H1 (cell line): ENCODE data around the gene SQOR. TPM values are rescaled to one million over a fixed set of nuclear protein-coding genes. Genes with fewer than 3 reads are reported as not detected.

Source experiments
- CTCF ChIA-PET: fragments of 300-600 bp; sonication (Branson Sonifier 250); formaldehyde crosslinking; loops from one replicate; lab custom pipeline; 2021; ENCODE audit not compliant: partially characterized antibody; lab: Charles Lee
- POLR2A ChIA-PET: fragments of 300-600 bp; sonication (Branson Sonifier 250); formaldehyde crosslinking; loops from one replicate; lab custom pipeline; 2021; ENCODE audit warnings: inconsistent platforms; ENCODE audit not compliant: partially characterized antibody; lab: Charles Lee
- DNase-seq, 2 experiments: peaks; one replicate each; pipeline versions ENCODE4 v3.0.0 to v3.0.0-alpha.2; 2010 to 2022; ENCODE audit warnings: low spot score in 2 of 2, low read depth in 1 of 2, mixed read lengths in 1 of 2
- FAIRE-seq: peaks from 2 replicates; lab custom pipeline; 2011; peaks lifted over from hg19 to GRCh38; lab: Jason Lieb, UNC
- H2AFZ ChIP-seq: 2 replicates; pipeline ENCODE4 v1.8.1; 2012; ENCODE audit warnings: low read length, inconsistent platforms
- H2AK5ac ChIP-seq: 2 replicates; pipeline ENCODE4 v1.6.1; 2013; ENCODE audit warnings: low read depth, low read length
- H2BK120ac ChIP-seq: replicated peaks from 2 replicates; pipeline ENCODE3; 2013; ENCODE audit warnings: low read depth, low read length, inconsistent platforms
- H2BK12ac ChIP-seq: 2 replicates; pipeline ENCODE4 v1.6.1; 2013; ENCODE audit warnings: low read depth, low read length
- H2BK15ac ChIP-seq: 2 replicates; pipeline ENCODE4 v1.6.1; 2013; ENCODE audit warnings: low read length
- H2BK20ac ChIP-seq: 2 replicates; pipeline ENCODE4 v1.6.1; 2013; ENCODE audit warnings: low read length
- H2BK5ac ChIP-seq: 2 replicates; pipeline ENCODE4 v1.6.1; 2013; ENCODE audit warnings: low read depth, low read length
- H3K14ac ChIP-seq: 2 replicates; pipeline ENCODE4 v1.6.1; 2013; ENCODE audit warnings: inconsistent platforms; ENCODE audit not compliant: insufficient read length
- H3K18ac ChIP-seq: 2 replicates; pipeline ENCODE4 v1.6.1; 2013; ENCODE audit warnings: low read length; ENCODE audit errors: extremely low read depth
- H3K23ac ChIP-seq: 2 replicates; pipeline ENCODE4 v1.6.1; 2013; ENCODE audit warnings: inconsistent platforms; ENCODE audit not compliant: insufficient read length
- H3K23me2 ChIP-seq: 2 replicates; pipeline ENCODE4 v1.6.1; 2013; ENCODE audit warnings: low read depth, low read length
- H3K27ac ChIP-seq: 2 replicates; pipeline ENCODE4 v1.6.1; 2011; ENCODE audit warnings: low read depth, low read length, inconsistent platforms
- H3K27me3 ChIP-seq, 4 experiments: replicated peaks in 1 of 4; 1 replicate in 1 of 4; 2 replicates in 3 of 4; pipeline versions ENCODE4 v1.6.1 to v1.8.1; 2011 to 2013; ENCODE audit warnings: low read length in 3 of 4, mild to moderate bottlenecking in 3 of 4, inconsistent platforms in 2 of 4, mixed read lengths in 2 of 4, moderate library complexity in 1 of 4; ENCODE audit not compliant: control insufficient read depth in 3 of 4, insufficient read depth in 3 of 4; ENCODE audit errors: extremely low read depth in 1 of 4
- H3K36me3 ChIP-seq, 4 experiments: 2 replicates each; pipeline versions ENCODE4 v1.6.1 to v1.8.1; 2011 to 2013; ENCODE audit warnings: mild to moderate bottlenecking in 4 of 4, low read length in 3 of 4, moderate library complexity in 2 of 4, control low read depth in 1 of 4, inconsistent platforms in 1 of 4; ENCODE audit not compliant: insufficient read depth in 4 of 4, control insufficient read depth in 2 of 4
- H3K4ac ChIP-seq: replicated peaks from 2 replicates; pipeline ENCODE3; 2013; ENCODE audit warnings: low read length, low read depth, mixed read lengths, inconsistent platforms; ENCODE audit not compliant: insufficient read length
- H3K4me1 ChIP-seq, 4 experiments: replicated peaks in 1 of 4; 1 replicate in 1 of 4; 2 replicates in 3 of 4; pipeline versions ENCODE4 v1.6.1 to v1.8.1; 2011 to 2013; ENCODE audit warnings: low read length in 3 of 4, inconsistent platforms in 2 of 4, mixed read lengths in 1 of 4; ENCODE audit not compliant: insufficient read depth in 4 of 4, control insufficient read depth in 3 of 4
- H3K4me2 ChIP-seq, 2 experiments: 2 replicates each; pipeline versions ENCODE4 v1.6.1 to v1.8.1; 2011 to 2013; ENCODE audit warnings: low read depth in 2 of 2, low read length in 2 of 2, control low read depth in 1 of 2, inconsistent platforms in 1 of 2, mild to moderate bottlenecking in 1 of 2; ENCODE audit not compliant: insufficient read depth in 1 of 2
- H3K4me3 ChIP-seq, 4 experiments: fragments of 200-600, 300-600 bp in 1 of 4; sonication (generic), shearing (Covaris generic), sonication (Bioruptor Twin) in 1 of 4; 2 replicates each; pipeline versions ENCODE4 v1.5.1 to v1.8.1; 2011 to 2016; ENCODE audit warnings: low read length in 4 of 4, low read depth in 3 of 4, control low read depth in 2 of 4, inconsistent platforms in 2 of 4, mild to moderate bottlenecking in 2 of 4, mixed read lengths in 1 of 4, moderate library complexity in 1 of 4; ENCODE audit not compliant: insufficient read depth in 2 of 4; ENCODE audit errors: extremely low read depth in 1 of 4
- H3K56ac ChIP-seq: replicated peaks from 2 replicates; pipeline ENCODE3; 2013; ENCODE audit warnings: low read depth, mild to moderate bottlenecking, mixed read lengths, low read length, inconsistent platforms; ENCODE audit not compliant: insufficient read length
- H3K79me1 ChIP-seq: 2 replicates; pipeline ENCODE4 v1.6.1; 2013; ENCODE audit warnings: low read depth, low read length, control low read depth
- H3K79me2 ChIP-seq, 2 experiments: 2 replicates each; pipeline versions ENCODE4 v1.6.1 to v1.8.1; 2012 to 2013; ENCODE audit warnings: low read length in 2 of 2, mild to moderate bottlenecking in 2 of 2, inconsistent platforms in 1 of 2; ENCODE audit not compliant: insufficient read depth in 2 of 2, control insufficient read depth in 1 of 2
- H3K9ac ChIP-seq, 4 experiments: replicated peaks in 1 of 4; 1 replicate in 1 of 4; 2 replicates in 3 of 4; pipeline versions ENCODE4 v1.6.1 to v1.8.1; 2011 to 2013; ENCODE audit warnings: low read depth in 3 of 4, low read length in 3 of 4, control low read depth in 2 of 4, mild to moderate bottlenecking in 2 of 4, moderate library complexity in 2 of 4, inconsistent platforms in 1 of 4; ENCODE audit errors: extremely low read depth in 1 of 4
- H3K9me3 ChIP-seq, 2 experiments: 2 replicates each; pipeline versions ENCODE4 v1.6.1 to v1.8.1; 2012 to 2013; ENCODE audit warnings: mild to moderate bottlenecking in 2 of 2, moderate library complexity in 2 of 2, control low read depth in 1 of 2, inconsistent platforms in 1 of 2, low read depth in 1 of 2, low read length in 1 of 2, mixed read lengths in 1 of 2; ENCODE audit not compliant: insufficient read depth in 2 of 2
- H4K20me1 ChIP-seq, 2 experiments: replicated peaks in 1 of 2; 2 replicates each; pipeline versions ENCODE3 to v1.8.1; 2011 to 2013; ENCODE audit warnings: inconsistent platforms in 2 of 2, low read length in 2 of 2, mild to moderate bottlenecking in 1 of 2; ENCODE audit not compliant: insufficient read depth in 2 of 2, control insufficient read depth in 1 of 2
- H4K5ac ChIP-seq: 2 replicates; pipeline ENCODE4 v1.6.1; 2013; ENCODE audit warnings: low read length, low read depth, mixed read lengths, inconsistent platforms; ENCODE audit not compliant: insufficient read length
- H4K8ac ChIP-seq: 2 replicates; pipeline ENCODE4 v1.8.0; 2013; ENCODE audit warnings: mild to moderate bottlenecking, moderate library complexity, low read length, inconsistent platforms; ENCODE audit not compliant: insufficient read depth; ENCODE audit errors: extremely low read depth
- H4K91ac ChIP-seq: replicated peaks from 2 replicates; pipeline ENCODE3; 2013; ENCODE audit warnings: low read length, mixed read lengths, inconsistent platforms; ENCODE audit not compliant: insufficient read length
- POLR2A ChIP-seq, 2 experiments: IDR thresholded peaks; 1 replicate in 1 of 2; 2 replicates in 1 of 2; pipeline ENCODE4 v1.6.1; 2011; ENCODE audit warnings: low read depth in 2 of 2, low read length in 2 of 2, mild to moderate bottlenecking in 2 of 2; ENCODE audit errors: control extremely low read depth in 1 of 2
- RAD21 ChIP-seq, 2 experiments: IDR thresholded peaks in 1 of 2; conservative IDR thresholded peaks in 1 of 2; 2 replicates each; pipeline ENCODE4 v1.6.1; 2011; ENCODE audit warnings: low read depth in 2 of 2, low read length in 2 of 2, improper control_type of control experiment in 1 of 2, inconsistent platforms in 1 of 2, mild to moderate bottlenecking in 1 of 2, moderate library complexity in 1 of 2
- TCF12 ChIP-seq: IDR thresholded peaks from 2 replicates; pipeline ENCODE4 v1.6.1; 2011; ENCODE audit warnings: low read depth, mild to moderate bottlenecking, low read length
- YY1 ChIP-seq: IDR thresholded peaks from 2 replicates; pipeline ENCODE4 v1.6.1; 2011; ENCODE audit warnings: low read depth, mild to moderate bottlenecking, low read length
- WGBS, 2 experiments: shearing (Covaris generic) in 1 of 2; methylation state at CpG; one replicate each; pipeline versions ENCODE4 v1.1.6 to v1.1.7; 2013 to 2015; ENCODE audit warnings: low lambda C conversion rate in 2 of 2, mixed read lengths in 2 of 2, inconsistent platforms in 1 of 2, low coverage in 1 of 2, missing lambda C conversion rate in 1 of 2; ENCODE audit not compliant: insufficient replicate concordance in 2 of 2, insufficient coverage in 1 of 2, insufficient read length in 1 of 2; ENCODE audit errors: extremely low coverage in 1 of 2, missing lambda C conversion rate in 1 of 2; 5-methylcytosine and 5-hydroxymethylcytosine counted together
- polyA plus RNA-seq, 7 experiments: library from polyadenylated mRNA; depleted of rRNA in 3 of 7; stranded (reverse) in 5 of 7; unstranded in 2 of 7; fragments of >200 nt in 5 of 7; fragments of 200-250 nt in 2 of 7; gene quantifications; 1 replicate in 5 of 7; 2 replicates in 1 of 7; 4 replicates in 1 of 7; pipeline versions ENCODE4 v1.2.1 to v1.2.3, GENCODE V29; 2011 to 2013; ENCODE audit warnings: missing spikeins in 2 of 7, mixed read lengths in 2 of 7
- total RNA-seq: library from RNA; stranded (reverse); fragmentation: NEBNext Ultra II Directional; extraction: Animal tissue kit (Norgen Biotek cat#: 25700); gene quantifications from 2 replicates; pipeline ENCODE4 v1.2.1, GENCODE V29; 2021
- TF ChIP-seq, protein P1 (sequence below): IDR thresholded peaks from 2 replicates; pipeline ENCODE4 v1.6.1; 2012; ENCODE audit warnings: low read length, inconsistent platforms
- TF ChIP-seq, protein P2 (sequence below): IDR thresholded peaks from 2 replicates; pipeline ENCODE4 v1.6.1; 2011; ENCODE audit warnings: low read length, improper control_type of control experiment

Gene SQOR
- total and polyA plus RNA-seq, 2 of the 8 experiments (the other 6 are each of a cell fraction or from before 2014, with no cell fraction given), result 0.20 to 0.22 TPM

DNA sequence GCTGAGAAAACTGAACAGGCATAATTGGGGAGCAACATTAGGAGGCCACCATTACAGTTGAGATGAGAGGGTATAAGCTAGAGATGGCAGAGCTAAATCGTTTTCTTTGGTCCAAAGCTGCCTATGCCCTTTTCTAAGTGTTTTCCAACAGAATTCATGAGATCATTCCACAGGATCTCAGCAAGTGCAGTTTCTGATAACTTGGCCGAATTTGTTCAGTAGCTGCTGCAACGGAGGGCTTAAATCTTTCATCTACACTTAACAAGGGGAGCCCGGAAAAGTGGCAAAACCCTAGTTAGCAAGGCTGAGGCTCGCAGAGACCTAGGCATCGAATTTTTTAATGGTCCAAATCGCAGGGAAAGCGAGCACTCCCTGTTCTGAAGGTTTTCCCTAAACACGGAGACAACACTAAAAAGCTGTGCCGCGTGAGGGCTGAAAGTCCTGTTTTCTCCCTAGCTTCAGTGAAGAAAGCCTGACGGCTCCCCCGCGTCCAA lies 48.2 kb upstream of the SQOR start:
- H3K27me3 ChIP-seq, result no peaks in the 10 kb centered on the region
- no peak overlapping the region for H3K56ac ChIP-seq
- ChIA-PET CTCF (interaction anchor here (0.7 to 6.1 kb wide), 10 partner anchors 9 to 157 kb away, joined by 3 to 33 read pairs (median 3); partner anchors contain the start of gene SQOR), POLR2A (interaction anchor here (1.0 to 3.8 kb wide), 13 partner anchors 8 to 184 kb away, joined by 3 to 31 read pairs (median 5); a partner anchor contains a TSS)
- DNase-seq (no peak), FAIRE-seq (no peak)
- no peak overlapping the region for H2BK20ac ChIP-seq
- peak overlapping the region; percentile 64; the same call in 1 of the 2 replicates for H2AFZ ChIP-seq
- peaks cover 7% of the 10 kb centered on the region; the same call in 1 of the 2 replicates for H3K23me2 ChIP-seq
- peaks cover 3 to 12% (median 7%) of the 10 kb centered on the region in 4 experiments; a peak in 4 of 7 replicates for H3K4me1 ChIP-seq
- no peak overlapping the region for H3K14ac ChIP-seq
- H3K9me3 ChIP-seq, result no peaks in the 10 kb centered on the region
- H3K4ac ChIP-seq, result no peak overlapping the region
- H4K20me1 ChIP-seq, result no peaks in the 10 kb centered on the region
- H3K79me2 ChIP-seq, result peaks cover 11 to 36% of the 10 kb centered on the region in 2 experiments; a peak in 3 of 4 replicates
- H2AK5ac ChIP-seq, result peak overlapping the region; percentile 29; the same call in 1 of the 2 replicates
- no peaks in the 10 kb centered on the region for H3K36me3 ChIP-seq
- peak overlapping the region; percentile 98 for H3K27ac ChIP-seq
- peak overlapping the region; percentile 84; the same call in 1 of the 2 replicates for H3K18ac ChIP-seq
- WGBS, 2 experiments, result 8% methylated on average over 14 of the region's 14 CpGs; no CpG with 5 or more reads in 1 of the 2 experiments
- no peak overlapping the region for H3K23ac ChIP-seq
- 0 out of 2 replicates have a peak overlapping the region, but pooled peaks have one; percentile 69 for H2BK12ac ChIP-seq
- peak overlapping the region; percentile 87 to 89 for H3K4me2 ChIP-seq
- peak overlapping the region; percentile 98; the same call in 1 of the 2 replicates for H4K8ac ChIP-seq
- peak overlapping the region; percentile 45 for H4K91ac ChIP-seq
- H2BK15ac ChIP-seq, result no peak overlapping the region
- peaks cover 3% of the 10 kb centered on the region; the same call in 1 of the 2 replicates for H3K79me1 ChIP-seq
- peak overlapping the region; percentile 68 for H4K5ac ChIP-seq
- TF ChIP-seq RAD21 (IDR thresholded peaks at IDR 0.05 in 1 of 2, conservative IDR thresholded peaks at IDR 0.05 in 1 of 2; ENCODE audit: low read depth in 2 of 2, low read length in 2 of 2), result no peak
- TF ChIP-seq, protein P1, sequence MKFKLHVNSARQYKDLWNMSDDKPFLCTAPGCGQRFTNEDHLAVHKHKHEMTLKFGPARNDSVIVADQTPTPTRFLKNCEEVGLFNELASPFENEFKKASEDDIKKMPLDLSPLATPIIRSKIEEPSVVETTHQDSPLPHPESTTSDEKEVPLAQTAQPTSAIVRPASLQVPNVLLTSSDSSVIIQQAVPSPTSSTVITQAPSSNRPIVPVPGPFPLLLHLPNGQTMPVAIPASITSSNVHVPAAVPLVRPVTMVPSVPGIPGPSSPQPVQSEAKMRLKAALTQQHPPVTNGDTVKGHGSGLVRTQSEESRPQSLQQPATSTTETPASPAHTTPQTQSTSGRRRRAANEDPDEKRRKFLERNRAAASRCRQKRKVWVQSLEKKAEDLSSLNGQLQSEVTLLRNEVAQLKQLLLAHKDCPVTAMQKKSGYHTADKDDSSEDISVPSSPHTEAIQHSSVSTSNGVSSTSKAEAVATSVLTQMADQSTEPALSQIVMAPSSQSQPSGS, result 0 out of 2 replicates have a peak, but pooled peaks have one; percentile 30
- TF ChIP-seq, protein P2, sequence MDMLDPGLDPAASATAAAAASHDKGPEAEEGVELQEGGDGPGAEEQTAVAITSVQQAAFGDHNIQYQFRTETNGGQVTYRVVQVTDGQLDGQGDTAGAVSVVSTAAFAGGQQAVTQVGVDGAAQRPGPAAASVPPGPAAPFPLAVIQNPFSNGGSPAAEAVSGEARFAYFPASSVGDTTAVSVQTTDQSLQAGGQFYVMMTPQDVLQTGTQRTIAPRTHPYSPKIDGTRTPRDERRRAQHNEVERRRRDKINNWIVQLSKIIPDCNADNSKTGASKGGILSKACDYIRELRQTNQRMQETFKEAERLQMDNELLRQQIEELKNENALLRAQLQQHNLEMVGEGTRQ, result no peak
- TF ChIP-seq POLR2A (IDR thresholded peaks at IDR 0.05; ENCODE audit: control extremely low read depth in 1 of 2, low read depth in 2 of 2, low read length in 2 of 2), result peak in 1 of 2 experiments; percentile 79; a peak in 2 of 3 replicates
- no peak for TF ChIP-seq TCF12
- no peak for TF ChIP-seq YY1
- TF ChIP-seq, all 59 proteins: peak for 2
- H3K9ac ChIP-seq, result peak overlapping the region; percentile 81 to 98 (median 96)
- H2BK120ac ChIP-seq, result no peak overlapping the region
- peak overlapping the region; percentile 98 for H2BK5ac ChIP-seq
- H3K4me3 ChIP-seq, result peak overlapping the region; percentile 79 to 87 (median 83)
